OCI-LY7 (cell line): ENCODE measurements around the gene APOL3. TPM values are rescaled to one million over a fixed set of nuclear protein-coding genes. Genes with fewer than 3 reads are reported as not detected.

ENCODE experiments used
- BruUV-seq: library from RNA; stranded (reverse); fragments of 400-500 nt; replicated peaks from 2 replicates; lab custom pipeline; 2021; lab: Mats Ljungman, UMichigan
- CTCF ChIA-PET: fragments of 300-600 bp; sonication (Branson Sonifier 250); formaldehyde crosslinking; loops from one replicate; lab custom pipeline; 2022; ENCODE audit warnings: antibody characterized with exemption; ENCODE audit not compliant: unreplicated experiment; lab: Charles Lee
- POLR2A ChIA-PET: fragments of 300-600 bp; sonication (Branson Sonifier 250); formaldehyde crosslinking; loops from one replicate; lab custom pipeline; 2022; ENCODE audit warnings: antibody characterized with exemption; lab: Charles Lee
- DNase-seq: peaks from one replicate; pipeline ENCODE4 v3.0.0-alpha.2; 2015; ENCODE audit warnings: low spot score
- H2AFZ ChIP-seq: fragments of 200-600 bp; sonication (generic), shearing (Covaris generic); 2 replicates; pipeline ENCODE4 v1.6.1; 2014; ENCODE audit warnings: mild to moderate bottlenecking, antibody characterized with exemption, low read length, moderate library complexity
- H3K27ac ChIP-seq: fragments of 200-600 bp; sonication (generic); 2 replicates; pipeline ENCODE4 v1.5.1; 2014; ENCODE audit warnings: mixed run types, low read depth, mild to moderate bottlenecking, moderate library complexity, low read length, inconsistent platforms; ENCODE audit not compliant: poor library complexity, severe bottlenecking
- H3K36me3 ChIP-seq: fragments of 200-600 bp; sonication (generic); 2 replicates; pipeline ENCODE4 v1.6.1; 2014; ENCODE audit warnings: mild to moderate bottlenecking, antibody characterized with exemption, low read length, moderate library complexity, mixed read lengths; ENCODE audit not compliant: insufficient read depth
- H3K4me1 ChIP-seq: fragments of 200-600 bp; sonication (generic); 2 replicates; pipeline ENCODE4 v1.5.1; 2014; ENCODE audit warnings: mild to moderate bottlenecking, low read length; ENCODE audit not compliant: insufficient read depth, poor library complexity, severe bottlenecking
- H3K4me2 ChIP-seq: fragments of 200-600 bp; sonication (generic); 2 replicates; pipeline ENCODE4 v1.6.1; 2014; ENCODE audit warnings: mild to moderate bottlenecking, low read length
- H3K4me3 ChIP-seq: fragments of 200-600 bp; sonication (generic); 2 replicates; pipeline ENCODE4 v1.5.1; 2014; ENCODE audit warnings: mild to moderate bottlenecking, low read depth, low read length; ENCODE audit not compliant: poor library complexity, severe bottlenecking
- H3K79me2 ChIP-seq: fragments of 200-600 bp; sonication (generic); 2 replicates; pipeline ENCODE4 v1.6.1; 2016; ENCODE audit warnings: low read depth, mild to moderate bottlenecking, low read length, moderate library complexity, mixed read lengths; ENCODE audit not compliant: insufficient read depth
- H3K9me2 ChIP-seq: fragments of 200-600 bp; sonication (generic); 2 replicates; pipeline ENCODE4 v1.6.1; 2016; ENCODE audit warnings: mild to moderate bottlenecking, low read length, mixed read lengths; ENCODE audit not compliant: insufficient read depth
- H3K9me3 ChIP-seq: fragments of 200-600 bp; sonication (generic); 2 replicates; pipeline ENCODE4 v1.6.1; 2014; ENCODE audit warnings: mild to moderate bottlenecking, mixed run types, low read length, mixed read lengths
- H4K20me1 ChIP-seq: fragments of 200-600 bp; sonication (generic); 2 replicates; pipeline ENCODE4 v1.6.1; 2014; ENCODE audit warnings: mild to moderate bottlenecking, antibody characterized with exemption, low read length, moderate library complexity, mixed read lengths; ENCODE audit not compliant: insufficient read depth
- EZH2phosphoT487 ChIP-seq: fragments of 200-600 bp; sonication (generic); IDR thresholded peaks from 2 replicates; pipeline ENCODE4 v1.6.1; 2018; ENCODE audit warnings: low read depth, borderline replicate concordance, mild to moderate bottlenecking, mixed run types, antibody characterized with exemption, low read length, moderate library complexity, mixed read lengths
- intact Hi-C: fragments of 100-400 bp; cut with micrococcal nuclease; formaldehyde crosslinking; loops from one replicate; pipeline ENCODE4 v1.10.0; 2022; ENCODE audit not compliant: unreplicated experiment
- total RNA-seq, 2 experiments: library from RNA; depleted of rRNA in 1 of 2; stranded (reverse); fragments of >200 nt in 1 of 2; shearing (Covaris generic) in 1 of 2; gene quantifications; 2 replicates each; pipeline ENCODE4 v1.2.3, GENCODE V29; 2014 to 2022
- TF ChIP-seq, protein P1 (sequence below): fragments of 200-600 bp; sonication (generic); conservative IDR thresholded peaks from 2 replicates; pipeline ENCODE4 v1.5.1; 2014; ENCODE audit warnings: mild to moderate bottlenecking, antibody characterized with exemption, low read length, moderate library complexity, mixed read lengths

The APOL3 gene
- total RNA-seq, 2 experiments from 2014 or later: 10.7 to 19.6 TPM

DNA sequence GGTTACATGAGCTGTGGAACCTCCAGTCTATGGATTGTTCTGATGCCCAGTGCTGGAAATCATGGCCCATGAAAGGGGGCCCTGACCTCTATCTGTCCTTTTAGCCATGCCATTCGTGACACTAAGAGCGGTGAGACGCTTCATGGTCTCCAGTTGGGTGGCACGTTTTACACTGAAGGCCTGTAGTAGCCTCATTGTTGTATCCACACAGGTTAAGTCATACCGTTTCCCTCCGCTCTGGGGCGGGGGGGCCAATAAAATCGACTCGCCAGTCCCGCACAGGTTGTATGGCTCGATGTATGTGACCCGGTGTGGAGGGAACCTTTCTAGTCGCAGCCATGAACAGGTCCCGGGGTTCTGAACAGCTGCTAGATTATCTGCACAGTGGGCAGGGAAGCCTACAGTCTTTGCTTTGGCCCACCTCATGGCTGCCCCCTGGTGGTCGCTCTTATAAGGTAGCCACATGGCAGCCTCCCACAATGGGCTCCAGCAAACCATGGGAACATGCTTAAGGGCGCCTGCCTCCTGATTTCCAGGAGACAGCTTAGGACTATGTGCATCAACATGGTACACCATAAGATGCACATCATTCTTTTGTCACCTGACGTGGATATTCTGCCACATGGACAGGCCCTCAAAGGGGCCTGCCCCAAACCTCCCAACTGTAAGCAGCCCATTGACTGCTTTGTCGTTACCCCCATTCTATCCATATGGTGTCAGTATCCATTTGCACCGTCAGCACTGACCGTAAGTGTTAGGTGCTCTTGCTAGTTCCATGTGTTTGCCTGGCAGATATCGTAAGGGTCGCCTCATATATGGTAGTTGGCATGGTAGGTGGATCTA, 19.7 kb upstream of the APOL3 start:
- H4K20me1 ChIP-seq: no peaks in the 10 kb centered on the region
- H3K9me2 ChIP-seq: no peaks in the 10 kb centered on the region
- no peak overlapping the region for H2AFZ ChIP-seq
- H3K4me3 ChIP-seq: no peak overlapping the region
- H3K79me2 ChIP-seq: no peaks in the 10 kb centered on the region
- CTCF ChIA-PET: interaction anchor here (0.6 to 0.9 kb wide), 2 partner anchors 20 to 35 kb away, joined by 3 to 4 read pairs; partner anchors contain the start of gene APOL3
- no TSS peak for BruUV-seq
- H3K36me3 ChIP-seq: no peaks in the 10 kb centered on the region
- no peaks in the 10 kb centered on the region for H3K9me3 ChIP-seq
- intact Hi-C loops: loop anchor here (1.0 to 5.0 kb wide), 3 partner anchors 35 to 250 kb away; no protein-coding TSS in a partner anchor
- no peaks in the 10 kb centered on the region for H3K4me1 ChIP-seq
- no peak overlapping the region for H3K27ac ChIP-seq
- TF ChIP-seq, protein P1, sequence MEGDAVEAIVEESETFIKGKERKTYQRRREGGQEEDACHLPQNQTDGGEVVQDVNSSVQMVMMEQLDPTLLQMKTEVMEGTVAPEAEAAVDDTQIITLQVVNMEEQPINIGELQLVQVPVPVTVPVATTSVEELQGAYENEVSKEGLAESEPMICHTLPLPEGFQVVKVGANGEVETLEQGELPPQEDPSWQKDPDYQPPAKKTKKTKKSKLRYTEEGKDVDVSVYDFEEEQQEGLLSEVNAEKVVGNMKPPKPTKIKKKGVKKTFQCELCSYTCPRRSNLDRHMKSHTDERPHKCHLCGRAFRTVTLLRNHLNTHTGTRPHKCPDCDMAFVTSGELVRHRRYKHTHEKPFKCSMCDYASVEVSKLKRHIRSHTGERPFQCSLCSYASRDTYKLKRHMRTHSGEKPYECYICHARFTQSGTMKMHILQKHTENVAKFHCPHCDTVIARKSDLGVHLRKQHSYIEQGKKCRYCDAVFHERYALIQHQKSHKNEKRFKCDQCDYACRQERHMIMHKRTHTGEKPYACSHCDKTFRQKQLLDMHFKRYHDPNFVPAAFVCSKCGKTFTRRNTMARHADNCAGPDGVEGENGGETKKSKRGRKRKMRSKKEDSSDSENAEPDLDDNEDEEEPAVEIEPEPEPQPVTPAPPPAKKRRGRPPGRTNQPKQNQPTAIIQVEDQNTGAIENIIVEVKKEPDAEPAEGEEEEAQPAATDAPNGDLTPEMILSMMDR: peak; percentile 88
- TF ChIP-seq EZH2phosphoT487: no peak
- POLR2A ChIA-PET: no interaction called here
- peak; percentile 73 for DNase-seq
- no peak overlapping the region for H3K4me2 ChIP-seq

DNA sequence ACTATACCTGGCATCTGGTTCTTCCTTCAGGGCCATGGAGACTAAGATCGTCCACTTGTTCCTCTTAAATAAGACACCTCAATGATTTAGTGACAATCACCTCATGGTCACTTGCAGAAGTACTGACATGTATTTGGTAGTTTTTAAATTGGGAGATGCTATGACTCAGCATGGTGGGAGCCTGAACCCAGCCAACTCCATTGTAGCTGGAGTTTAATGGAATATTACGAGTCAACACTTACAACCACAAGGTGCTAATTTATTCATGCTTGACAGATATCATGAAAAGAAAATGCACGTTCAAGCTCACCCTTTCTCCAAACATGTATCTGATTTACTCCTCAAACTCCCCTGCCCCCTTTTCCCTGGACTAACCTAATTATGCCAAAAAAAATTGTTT, 16.6 kb upstream of the APOL3 start:
- no peak overlapping the region for H3K4me2 ChIP-seq
- no TSS peak for BruUV-seq
- H4K20me1 ChIP-seq: no peaks in the 10 kb centered on the region
- intact Hi-C loops: no loop called here
- no peaks in the 10 kb centered on the region for H3K9me2 ChIP-seq
- no peaks in the 10 kb centered on the region for H3K79me2 ChIP-seq
- no peak for DNase-seq
- ChIA-PET CTCF (interaction anchor here (1.4 kb wide), 1 partner anchor 15 kb away, joined by 3 read pairs; no protein-coding TSS in a partner anchor), POLR2A (interaction anchor here (0.7 to 1.6 kb wide), 4 partner anchors 13 to 827 kb away, joined by 4 to 7 read pairs (median 4); no protein-coding TSS in a partner anchor)
- H3K36me3 ChIP-seq: no peaks in the 10 kb centered on the region
- no peak overlapping the region for H2AFZ ChIP-seq
- H3K27ac ChIP-seq: no peak overlapping the region
- no peaks in the 10 kb centered on the region for H3K4me1 ChIP-seq
- no peak overlapping the region for H3K4me3 ChIP-seq
- H3K9me3 ChIP-seq: no peaks in the 10 kb centered on the region
- TF ChIP-seq, protein P1: no peak
- TF ChIP-seq EZH2phosphoT487: no peak
